Subcutaneous adipose tissue (tissue), 4 donors: Measurements from ENCODE around the gene C4orf17. TPM values are rescaled to one million over a fixed set of nuclear protein-coding genes. Genes with fewer than 3 reads are reported as not detected.

ENCODE experiments used
- CTCF ChIP-seq: fragments of 450-650 bp; IDR thresholded peaks from one replicate; pipeline ENCODE4 v1.5.1; 2016; ENCODE audit warnings: low read depth, mild to moderate bottlenecking, control low read depth, antibody characterized with exemption, moderate library complexity
- total RNA-seq, 4 donors: library from RNA; depleted of rRNA; stranded (reverse); fragments of >200 nt; gene quantifications; one replicate each; pipeline ENCODE4 v1.1.0, GENCODE V29; 2016

Gene C4orf17
- total RNA-seq, 4 donors from 2014 or later = not detected

- TF ChIP-seq CTCF = no peak
Measured at GRCh38 chr4:99471896-99472295, 38.9 kb upstream of the C4orf17 start.

- TF ChIP-seq CTCF = no peak
Measured at GRCh38 chr4:99473131-99473530, 37.7 kb upstream of the C4orf17 start.

- TF ChIP-seq CTCF = no peak
Measured at GRCh38 chr4:99483636-99484035, 27.2 kb upstream of the C4orf17 start.

GRCh38 chr4:99485212-99485611 is 25.6 kb upstream of the C4orf17 start:
- no peak for TF ChIP-seq CTCF

- no peak for TF ChIP-seq CTCF
Measured at GRCh38 chr4:99490286-99490685, 20.5 kb upstream of the C4orf17 start.

- TF ChIP-seq CTCF = no peak
Measured at GRCh38 chr4:99504804-99505502, 5.9 kb upstream of the C4orf17 start.

GRCh38 chr4:99506781-99507180 is 4.0 kb upstream of the C4orf17 start:
- no peak for TF ChIP-seq CTCF
